GM12878 (cell line): Measurements from ENCODE around the gene TPST1.

Experiments used
- CHD4 ChIP-seq: fragments of 200-600 bp; sonication (generic); IDR thresholded peaks from 2 replicates; pipeline ENCODE4 v1.6.1; 2016; ENCODE audit warnings: mild to moderate bottlenecking
- CTCF ChIP-seq, 3 experiments: IDR thresholded peaks in 2 of 3; conservative IDR thresholded peaks in 1 of 3; 2 replicates each; pipeline ENCODE4 v1.5.1; 2011; ENCODE audit warnings: low read depth in 3 of 3, low read length in 3 of 3, mild to moderate bottlenecking in 3 of 3, control low read depth in 2 of 3, moderate library complexity in 2 of 3, inconsistent platforms in 1 of 3, mixed read lengths in 1 of 3; ENCODE audit not compliant: control insufficient read depth in 2 of 3, insufficient read depth in 1 of 3; ENCODE audit errors: extremely low read depth in 1 of 3
- EGR1 ChIP-seq, 2 experiments: IDR thresholded peaks; 1 replicate in 1 of 2; 2 replicates in 1 of 2; pipeline ENCODE4 v1.6.1; 2011 to 2012; ENCODE audit warnings: low read depth in 2 of 2, low read length in 2 of 2, borderline replicate concordance in 1 of 2, mild to moderate bottlenecking in 1 of 2, moderate library complexity in 1 of 2
- EP300 ChIP-seq, 2 experiments: fragments of 150-350 bp in 1 of 2; IDR thresholded peaks; 2 replicates each; pipeline ENCODE4 v1.6.1; 2011 to 2012; ENCODE audit warnings: low read depth in 2 of 2, low read length in 2 of 2, borderline replicate concordance in 1 of 2, improper control_type of control experiment in 1 of 2, inconsistent platforms in 1 of 2; ENCODE audit not compliant: control insufficient read depth in 1 of 2
- GATAD2B ChIP-seq: fragments of 450-650 bp; conservative IDR thresholded peaks from 2 replicates; pipeline ENCODE4 v1.6.1; 2017; ENCODE audit warnings: low read depth, mild to moderate bottlenecking, moderate library complexity
- JUNB ChIP-seq: IDR thresholded peaks from 2 replicates; pipeline ENCODE4 v1.6.1; 2016; ENCODE audit warnings: antibody characterized with exemption, mild to moderate bottlenecking
- MEF2A ChIP-seq: IDR thresholded peaks from 2 replicates; pipeline ENCODE4 v1.6.1; 2011; ENCODE audit warnings: low read depth, mild to moderate bottlenecking, low read length, moderate library complexity; ENCODE audit not compliant: insufficient read depth
- POLR2AphosphoS5 ChIP-seq: IDR thresholded peaks from 2 replicates; pipeline ENCODE4 v1.6.1; 2011; ENCODE audit warnings: mild to moderate bottlenecking, low read length, inconsistent platforms
- RCOR1 ChIP-seq: conservative IDR thresholded peaks from 2 replicates; pipeline ENCODE4 v1.6.1; 2012; ENCODE audit warnings: low read depth, low read length, improper control_type of control experiment
- SIN3A ChIP-seq: IDR thresholded peaks from 2 replicates; pipeline ENCODE4 v1.6.1; 2012; ENCODE audit warnings: low read depth, low read length, improper control_type of control experiment
- SUPT20H ChIP-seq: IDR thresholded peaks from 2 replicates; pipeline ENCODE4 v1.6.1; 2011; ENCODE audit warnings: low read depth, mild to moderate bottlenecking, low read length, moderate library complexity, borderline replicate concordance; ENCODE audit not compliant: control insufficient read depth
- TF ChIP-seq, protein P1 (sequence below): IDR thresholded peaks from 2 replicates; pipeline ENCODE4 v1.6.1; 2011; ENCODE audit warnings: borderline replicate concordance, low read depth, mild to moderate bottlenecking, moderate library complexity, mixed read lengths, low read length; ENCODE audit not compliant: insufficient read depth; ENCODE audit errors: extremely low read length

GRCh38 chr7:66279912-66280311 is 74.8 kb downstream of the TPST1 start:
- no peak for TF ChIP-seq JUNB
- no peak for TF ChIP-seq RCOR1
- no peak for TF ChIP-seq MEF2A
- TF ChIP-seq POLR2AphosphoS5, result no peak
- no peak for TF ChIP-seq CTCF (IDR thresholded peaks at IDR 0.05 in 2 of 3, conservative IDR thresholded peaks at IDR 0.05 in 1 of 3; ENCODE audit: control insufficient read depth in 2 of 3, extremely low read depth in 1 of 3, insufficient read depth in 1 of 3, low read depth in 3 of 3, low read length in 3 of 3)
- no peak for TF ChIP-seq SIN3A
- TF ChIP-seq GATAD2B, result no peak
- TF ChIP-seq CHD4, result no peak
- TF ChIP-seq, protein P1, sequence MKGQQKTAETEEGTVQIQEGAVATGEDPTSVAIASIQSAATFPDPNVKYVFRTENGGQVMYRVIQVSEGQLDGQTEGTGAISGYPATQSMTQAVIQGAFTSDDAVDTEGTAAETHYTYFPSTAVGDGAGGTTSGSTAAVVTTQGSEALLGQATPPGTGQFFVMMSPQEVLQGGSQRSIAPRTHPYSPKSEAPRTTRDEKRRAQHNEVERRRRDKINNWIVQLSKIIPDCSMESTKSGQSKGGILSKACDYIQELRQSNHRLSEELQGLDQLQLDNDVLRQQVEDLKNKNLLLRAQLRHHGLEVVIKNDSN, result no peak
- TF ChIP-seq EGR1 (IDR thresholded peaks at IDR 0.05; ENCODE audit: borderline replicate concordance in 1 of 2, low read depth in 2 of 2, low read length in 2 of 2), result no peak
- no peak for TF ChIP-seq EP300 (IDR thresholded peaks at IDR 0.05; ENCODE audit: borderline replicate concordance in 1 of 2, control insufficient read depth in 1 of 2, low read depth in 2 of 2, low read length in 2 of 2)
- no peak for TF ChIP-seq SUPT20H
